B cell (primary cell): ENCODE results near the gene FRS3. TPM values are rescaled to one million over a fixed set of nuclear protein-coding genes. Genes with fewer than 3 reads are reported as not detected.

Source experiments
- ATAC-seq: fragments of 200-7000 bp; cut with Tn5 transposase; one replicate; pipeline ENCODE4 v1.10.0; 2021; ENCODE audit warnings: low read depth, mild to moderate bottlenecking, moderate number of reproducible peaks, moderate library complexity
- CTCF ChIA-PET: fragments of 350-600 bp; sonication (Branson Sonifier 250); formaldehyde crosslinking; loops from one replicate; lab custom pipeline; 2021; ENCODE audit warnings: antibody characterized with exemption, inconsistent platforms; lab: Charles Lee
- POLR2A ChIA-PET: fragments of 350-600 bp; sonication (Branson Sonifier 250); formaldehyde crosslinking; loops from one replicate; lab custom pipeline; 2021; ENCODE audit warnings: antibody characterized with exemption; lab: Charles Lee
- DNase-seq: peaks from one replicate; pipeline ENCODE4 v3.0.0; 2013
- H2AFZ ChIP-seq: 2 replicates; pipeline ENCODE4 v1.6.1; 2012; ENCODE audit warnings: mild to moderate bottlenecking, low read depth, low read length; ENCODE audit not compliant: insufficient read depth, poor library complexity, severe bottlenecking
- H3K27ac ChIP-seq, 2 donors: 1 replicate in 1 of 2; 2 replicates in 1 of 2; pipeline ENCODE4 v1.5.1; 2012 to 2013; ENCODE audit warnings: low read length in 2 of 2, mild to moderate bottlenecking in 2 of 2, moderate library complexity in 1 of 2
- H3K27me3 ChIP-seq, 4 experiments: fragments of 200-600 bp in 1 of 4; sonication (generic) in 1 of 4; replicated peaks in 1 of 4; 1 replicate in 2 of 4; 2 replicates in 2 of 4; pipeline versions ENCODE4 v1.6.1 to v1.7.0; 2013 to 2016; ENCODE audit warnings: low read length in 3 of 4, mild to moderate bottlenecking in 2 of 4, mixed read lengths in 1 of 4, moderate library complexity in 1 of 4; ENCODE audit not compliant: insufficient read depth in 4 of 4, control insufficient read depth in 3 of 4; ENCODE audit errors: control extremely low read depth in 1 of 4
- H3K36me3 ChIP-seq, 2 experiments: replicated peaks in 1 of 2; 1 replicate in 1 of 2; 2 replicates in 1 of 2; pipeline versions ENCODE4 v1.6.1 to v1.7.1; 2013; ENCODE audit warnings: low read length in 1 of 2; ENCODE audit not compliant: insufficient read depth in 2 of 2, control insufficient read depth in 1 of 2; ENCODE audit errors: control extremely low read depth in 1 of 2, extremely low read depth in 1 of 2
- H3K4me1 ChIP-seq, 2 donors: fragments of 200-600 bp in 1 of 2; sonication (generic) in 1 of 2; 1 replicate in 1 of 2; 2 replicates in 1 of 2; pipeline versions ENCODE4 v1.5.1 to v1.6.1; 2013 to 2017; ENCODE audit warnings: low read length in 2 of 2; ENCODE audit not compliant: control insufficient read depth in 2 of 2, insufficient read depth in 2 of 2
- H3K4me2 ChIP-seq: replicated peaks from 2 replicates; pipeline ENCODE3; 2012; ENCODE audit warnings: mild to moderate bottlenecking, low read depth, low read length; ENCODE audit not compliant: poor library complexity, severe bottlenecking
- H3K4me3 ChIP-seq, 5 experiments: fragments of 200-600 bp in 1 of 5; sonication (generic) in 1 of 5; 1 replicate in 3 of 5; 2 replicates in 2 of 5; pipeline versions ENCODE4 v1.5.1 to v1.7.0; 2011 to 2016; ENCODE audit warnings: low read length in 4 of 5, mild to moderate bottlenecking in 4 of 5, low read depth in 2 of 5, control low read depth in 1 of 5, moderate library complexity in 1 of 5; ENCODE audit not compliant: insufficient read depth in 1 of 5; ENCODE audit errors: control extremely low read depth in 1 of 5, extremely low read depth in 1 of 5
- H3K79me2 ChIP-seq: fragments of 200-600 bp; sonication (generic); one replicate; pipeline ENCODE4 v1.6.0; 2016; ENCODE audit warnings: low read length; ENCODE audit not compliant: control insufficient read depth, insufficient read depth
- H3K9ac ChIP-seq: fragments of 200-600 bp; sonication (generic); 2 replicates; pipeline ENCODE4 v1.6.1; 2017; ENCODE audit warnings: mild to moderate bottlenecking, low read length, moderate library complexity
- H3K9me3 ChIP-seq, 3 donors: one replicate each; pipeline versions ENCODE4 v1.6.1 to v1.7.1; 2013; ENCODE audit warnings: low read length in 2 of 3; ENCODE audit not compliant: control insufficient read depth in 2 of 3, insufficient read depth in 1 of 3; ENCODE audit errors: control extremely low read depth in 1 of 3
- H4K20me1 ChIP-seq: 2 replicates; pipeline ENCODE4 v1.6.0; 2012; ENCODE audit warnings: mild to moderate bottlenecking, low read length; ENCODE audit not compliant: insufficient read depth, control insufficient read depth, poor library complexity, severe bottlenecking
- H3K27ac Mint-ChIP-seq: one replicate; pipeline ENCODE4 v1.8.0; 2021; ENCODE audit warnings: mixed read lengths
- H3K27me3 Mint-ChIP-seq: one replicate; pipeline ENCODE4 v1.8.0; 2021; ENCODE audit warnings: mixed read lengths
- H3K4me1 Mint-ChIP-seq: one replicate; pipeline ENCODE4 v1.8.0; 2021; ENCODE audit warnings: mixed read lengths
- H3K4me3 Mint-ChIP-seq: one replicate; pipeline ENCODE4 v1.8.0; 2021; ENCODE audit warnings: mixed read lengths
- H3K9me3 Mint-ChIP-seq: one replicate; pipeline ENCODE4 v1.8.0; 2022; ENCODE audit warnings: mixed read lengths; ENCODE audit not compliant: insufficient read depth
- EZH2 ChIP-seq: IDR thresholded peaks from 2 replicates; pipeline ENCODE4 v1.6.1; 2012; ENCODE audit warnings: borderline replicate concordance, low read depth, mild to moderate bottlenecking, moderate library complexity, low read length; ENCODE audit not compliant: insufficient read depth, poor library complexity, severe bottlenecking
- WGBS: methylation state at CpG from one replicate; pipeline ENCODE4 v1.1.5; 2013; ENCODE audit warnings: missing lambda C conversion rate; ENCODE audit not compliant: insufficient coverage; 5-methylcytosine and 5-hydroxymethylcytosine counted together
- intact Hi-C: fragments of 100-400 bp; cut with micrococcal nuclease; formaldehyde crosslinking; loops from one replicate; pipeline ENCODE4 v1.10.0; 2022
- polyA plus RNA-seq: library from polyadenylated mRNA; depleted of rRNA; stranded (reverse); fragments of >200 nt; gene quantifications from 2 replicates; pipeline ENCODE4 v1.2.3, GENCODE V29; 2012
- total RNA-seq, 2 donors: library from RNA; stranded (reverse); fragments of 120-200 nt in 1 of 2; gene quantifications; 1 replicate in 1 of 2; 2 replicates in 1 of 2; pipeline versions ENCODE4 v1.2.3 to v1.2.4, GENCODE V29; 2013 to 2022
- TF ChIP-seq, protein P1 (sequence below): fragments of 200-600 bp; IDR thresholded peaks from one replicate; pipeline ENCODE4 v1.8.0; 2022; ENCODE audit warnings: antibody characterized with exemption, mild to moderate bottlenecking

The FRS3 gene
- total and polyA plus RNA-seq, 2 donors (not counting 1 experiment from before 2014, with no cell fraction given) = 9.8 to 12.0 TPM

DNA sequence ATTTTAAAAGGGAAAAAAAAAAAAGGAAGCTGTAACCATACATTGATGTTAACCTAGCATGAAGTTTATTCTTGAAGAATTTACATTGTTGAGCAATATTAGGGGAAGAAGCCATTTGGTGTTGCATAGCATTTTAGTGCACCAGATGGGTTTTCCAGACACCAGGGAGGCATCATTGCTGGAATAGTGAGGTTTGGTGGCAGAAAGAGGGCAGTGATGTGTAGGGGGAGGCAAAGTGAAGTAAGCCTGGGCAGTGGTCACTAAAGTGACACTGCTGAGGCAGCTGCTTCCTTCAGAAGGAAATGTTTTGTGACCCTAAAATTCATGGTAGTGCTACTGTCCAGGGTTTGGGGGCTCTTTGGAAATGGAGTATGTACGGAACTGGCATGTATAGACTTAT, 10.3 kb upstream of the FRS3 start:
- no peak for DNase-seq
- ChIA-PET CTCF (interaction anchor here (0.9 to 10.0 kb wide), 3 partner anchors 9 to 256 kb away, joined by 3 to 198 read pairs (median 68); partner anchors contain the start of genes BYSL, MED20 and TAF8), POLR2A (no interaction called here)
- no peaks in the 10 kb centered on the region for H3K9me3 Mint-ChIP-seq
- Histone ChIP-seq H3K79me2 (peaks cover 24% of the 10 kb centered on the region), H3K9ac (no peak overlapping the region), H3K4me3 (no peak overlapping the region), H2AFZ (no peak overlapping the region), H3K4me2 (no peak overlapping the region), H3K9me3 (no peaks in the 10 kb centered on the region), H3K27me3 (no peaks in the 10 kb centered on the region), H4K20me1 (peaks cover 17% of the 10 kb centered on the region), H3K4me1 (peaks cover 10 to 17% of the 10 kb centered on the region in 2 donors), H3K27ac (no peak overlapping the region), H3K36me3 (peaks cover 0 to 46% of the 10 kb centered on the region in 2 experiments)
- H3K27me3 Mint-ChIP-seq = no peaks in the 10 kb centered on the region
- H3K4me3 Mint-ChIP-seq = no peak overlapping the region
- WGBS = 100% methylated on average over 1 of the region's 1 CpG
- no peak for ATAC-seq
- H3K4me1 Mint-ChIP-seq = peaks cover 20% of the 10 kb centered on the region
- intact Hi-C loops = no loop called here
- TF ChIP-seq EZH2 = no peak
- TF ChIP-seq, protein P1, sequence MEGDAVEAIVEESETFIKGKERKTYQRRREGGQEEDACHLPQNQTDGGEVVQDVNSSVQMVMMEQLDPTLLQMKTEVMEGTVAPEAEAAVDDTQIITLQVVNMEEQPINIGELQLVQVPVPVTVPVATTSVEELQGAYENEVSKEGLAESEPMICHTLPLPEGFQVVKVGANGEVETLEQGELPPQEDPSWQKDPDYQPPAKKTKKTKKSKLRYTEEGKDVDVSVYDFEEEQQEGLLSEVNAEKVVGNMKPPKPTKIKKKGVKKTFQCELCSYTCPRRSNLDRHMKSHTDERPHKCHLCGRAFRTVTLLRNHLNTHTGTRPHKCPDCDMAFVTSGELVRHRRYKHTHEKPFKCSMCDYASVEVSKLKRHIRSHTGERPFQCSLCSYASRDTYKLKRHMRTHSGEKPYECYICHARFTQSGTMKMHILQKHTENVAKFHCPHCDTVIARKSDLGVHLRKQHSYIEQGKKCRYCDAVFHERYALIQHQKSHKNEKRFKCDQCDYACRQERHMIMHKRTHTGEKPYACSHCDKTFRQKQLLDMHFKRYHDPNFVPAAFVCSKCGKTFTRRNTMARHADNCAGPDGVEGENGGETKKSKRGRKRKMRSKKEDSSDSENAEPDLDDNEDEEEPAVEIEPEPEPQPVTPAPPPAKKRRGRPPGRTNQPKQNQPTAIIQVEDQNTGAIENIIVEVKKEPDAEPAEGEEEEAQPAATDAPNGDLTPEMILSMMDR = no peak
- H3K27ac Mint-ChIP-seq = no peak overlapping the region

GRCh38 chr6:41789390-41789724, 9.7 kb upstream of the FRS3 start:
- H3K4me3 Mint-ChIP-seq = peak overlapping the region; percentile 81
- H3K4me3 ChIP-seq = no peak overlapping the region
- ATAC-seq (no peak), DNase-seq (no peak)
- H4K20me1 ChIP-seq = peaks cover 17% of the 10 kb centered on the region
- peak overlapping the region; percentile 72 for H3K27ac Mint-ChIP-seq
- H3K27me3 ChIP-seq = no peaks in the 10 kb centered on the region
- no peak overlapping the region for H3K4me2 ChIP-seq
- H3K4me1 Mint-ChIP-seq = peaks cover 26% of the 10 kb centered on the region
- no peak overlapping the region for H3K27ac ChIP-seq
- intact Hi-C loops = loop anchor here (10.0 kb wide), 1 partner anchor 935 kb away; the partner anchor contains the start of gene PRPH2
- H3K79me2 ChIP-seq = peaks cover 24% of the 10 kb centered on the region
- H3K9me3 ChIP-seq = no peaks in the 10 kb centered on the region
- H3K9me3 Mint-ChIP-seq = no peaks in the 10 kb centered on the region
- WGBS = 100% methylated on average over 2 of the region's 3 CpGs
- ChIA-PET CTCF (interaction anchor here (6.2 to 10.0 kb wide), 2 partner anchors 132 to 257 kb away, joined by 68 to 198 read pairs; partner anchors contain the start of genes BYSL, MED20 and TAF8), POLR2A (no interaction called here)
- TF ChIP-seq, protein P1 = no peak
- no peak for TF ChIP-seq EZH2
- peaks cover 0 to 46% of the 10 kb centered on the region in 2 experiments for H3K36me3 ChIP-seq
- H3K4me1 ChIP-seq = peaks cover 16 to 24% of the 10 kb centered on the region in 2 donors
- H3K27me3 Mint-ChIP-seq = no peaks in the 10 kb centered on the region
- no peak overlapping the region for H2AFZ ChIP-seq
- no peak overlapping the region for H3K9ac ChIP-seq
